Bronchial epithelial cell (primary cell): ENCODE results near the gene HSF2BP. TPM values are rescaled to one million over a fixed set of nuclear protein-coding genes. Genes with fewer than 3 reads are reported as not detected.

Source experiments
- DNase-seq: peaks from one replicate; pipeline ENCODE4 v3.0.0-alpha.2; 2010; ENCODE audit warnings: low read depth
- FAIRE-seq: peaks from 2 replicates; lab custom pipeline; 2011; peaks lifted over from hg19 to GRCh38; lab: Jason Lieb, UNC
- H3K27me3 ChIP-seq: 2 replicates; pipeline ENCODE4 v1.5.1; 2011; ENCODE audit warnings: low read length; ENCODE audit not compliant: control insufficient read depth, insufficient read depth
- H3K36me3 ChIP-seq: 2 replicates; pipeline ENCODE4 v1.5.1; 2011; ENCODE audit warnings: low read length; ENCODE audit not compliant: control insufficient read depth, insufficient read depth
- H3K4me3 ChIP-seq: 2 replicates; pipeline ENCODE4 v1.5.1; 2011; ENCODE audit warnings: mild to moderate bottlenecking, low read depth, low read length, control low read depth
- CTCF ChIP-seq: IDR thresholded peaks from 2 replicates; pipeline ENCODE4 v1.5.1; 2011; ENCODE audit warnings: mild to moderate bottlenecking, moderate library complexity, low read length, control low read depth, inconsistent platforms; ENCODE audit not compliant: insufficient read depth, severe bottlenecking
- total RNA-seq: library from RNA; depleted of rRNA; stranded (reverse); fragments of >200 nt; gene quantifications from 2 replicates; pipeline ENCODE4 v1.2.1, GENCODE V29; 2014

Gene HSF2BP
- total RNA-seq, 1 donor from 2014 or later, result 6.6 TPM

GRCh38 chr21:43593078-43593477, 66.2 kb downstream of the HSF2BP start:
- DNase-seq (no peak), FAIRE-seq (no peak)
- TF ChIP-seq CTCF, result no peak
- Histone ChIP-seq H3K36me3 (no peaks in the 10 kb centered on the region), H3K27me3 (no peaks in the 10 kb centered on the region), H3K4me3 (no peak overlapping the region)

GRCh38 chr21:43591571-43591970, 67.7 kb downstream of the HSF2BP start:
- DNase-seq (no peak), FAIRE-seq (no peak)
- Histone ChIP-seq H3K27me3 (no peaks in the 10 kb centered on the region), H3K36me3 (no peaks in the 10 kb centered on the region), H3K4me3 (no peak overlapping the region)
- no peak for TF ChIP-seq CTCF

GRCh38 chr21:43590194-43590593, 69.1 kb downstream of the HSF2BP start:
- no peaks in the 10 kb centered on the region for H3K27me3 ChIP-seq
- TF ChIP-seq CTCF, result no peak
- H3K36me3 ChIP-seq, result no peaks in the 10 kb centered on the region
- H3K4me3 ChIP-seq, result no peak overlapping the region
- FAIRE-seq, result peak; percentile 95
- DNase-seq, result peak; percentile 96

GRCh38 chr21:43588957-43589356, 70.3 kb downstream of the HSF2BP start:
- Histone ChIP-seq H3K4me3 (no peak overlapping the region), H3K27me3 (no peaks in the 10 kb centered on the region), H3K36me3 (peaks cover 2% of the 10 kb centered on the region)
- TF ChIP-seq CTCF, result no peak
- FAIRE-seq (peak; percentile 62), DNase-seq (no peak)

GRCh38 chr21:43585924-43586413, 73.3 kb downstream of the HSF2BP start:
- TF ChIP-seq CTCF, result no peak
- Histone ChIP-seq H3K4me3 (no peak overlapping the region), H3K27me3 (no peaks in the 10 kb centered on the region), H3K36me3 (peaks cover 2% of the 10 kb centered on the region)
- peak; percentile 100 for DNase-seq
- peak; percentile 70 for FAIRE-seq

- no peak for DNase-seq
- FAIRE-seq, result no peak
- no peaks in the 10 kb centered on the region for H3K27me3 ChIP-seq
- H3K4me3 ChIP-seq, result no peak overlapping the region
- TF ChIP-seq CTCF, result no peak
- peaks cover 2% of the 10 kb centered on the region for H3K36me3 ChIP-seq
These were observed 73.8 kb downstream of the HSF2BP start for GRCh38 chr21:43585514-43585913.
